Hepatic stellate cell (primary cell): ENCODE results near the gene CLIP1.
"Not testable (repeated sequence)": the region's sequence is repeated elsewhere in the genome, so short reads cannot be mapped to it uniquely, and the experiment has no call there.

Experiments used
- DNase-seq: peaks from one replicate; pipeline ENCODE4 v3.0.0; 2011; ENCODE audit warnings: low spot score

CLIP1 gene

DNA sequence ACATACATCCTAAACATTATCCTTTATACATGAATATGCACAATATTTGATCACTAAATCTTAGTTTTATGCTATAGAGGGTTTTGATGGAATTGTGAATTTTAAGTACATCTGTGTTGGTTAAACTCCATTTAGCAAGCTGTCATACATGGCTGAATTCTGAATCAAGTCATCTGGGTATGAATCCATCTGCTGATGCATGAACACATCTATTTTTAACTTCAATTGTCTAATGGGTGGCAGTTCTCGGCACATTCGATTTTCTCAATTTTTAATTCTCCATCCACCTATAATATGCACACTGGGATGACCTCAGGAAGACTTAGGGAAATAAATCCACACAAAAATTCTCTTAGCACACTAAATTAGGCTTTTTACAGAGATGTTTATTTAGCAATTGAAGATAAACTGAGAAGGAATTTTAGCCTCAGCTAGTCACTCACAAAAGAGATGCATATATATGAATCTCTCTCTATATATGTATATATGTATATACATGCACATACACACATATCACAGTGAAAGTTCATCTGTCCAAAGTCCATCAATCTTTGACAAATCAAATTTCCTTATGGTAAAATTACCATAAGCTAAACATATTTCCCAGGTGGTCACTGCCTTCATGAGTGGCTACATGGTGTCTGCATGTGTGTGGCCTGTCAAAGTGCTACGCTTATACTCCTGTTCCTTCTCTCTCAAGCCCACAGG, 111.7 kb downstream of the CLIP1 start:
- DNase-seq: no peak

DNA sequence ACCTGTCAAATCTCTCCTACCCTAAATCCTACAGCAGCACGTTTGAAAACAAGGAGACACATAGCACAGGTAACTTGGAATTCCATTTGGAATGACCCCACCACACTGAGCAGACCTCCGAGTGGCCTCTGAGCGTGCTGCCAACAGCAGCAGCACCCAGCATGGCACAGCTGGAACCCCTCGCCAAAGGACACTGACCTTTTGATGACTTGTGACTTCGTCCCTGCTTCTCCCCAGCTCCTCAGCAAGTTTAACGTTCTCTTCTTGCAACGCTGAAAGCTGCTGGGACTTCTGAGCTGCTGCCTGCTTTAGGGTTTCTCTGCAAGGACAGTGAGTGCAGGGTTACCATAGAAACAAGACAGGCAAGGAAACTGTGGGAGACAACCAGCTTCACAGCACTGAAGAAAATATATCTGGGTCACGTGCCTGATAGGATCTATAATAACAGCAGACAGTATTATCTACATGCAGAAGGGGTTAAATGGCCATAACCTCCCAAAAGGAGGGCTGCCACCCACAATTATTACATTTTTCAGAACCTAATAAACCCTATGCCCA, 112.8 kb downstream of the CLIP1 start:
- no peak for DNase-seq

DNA sequence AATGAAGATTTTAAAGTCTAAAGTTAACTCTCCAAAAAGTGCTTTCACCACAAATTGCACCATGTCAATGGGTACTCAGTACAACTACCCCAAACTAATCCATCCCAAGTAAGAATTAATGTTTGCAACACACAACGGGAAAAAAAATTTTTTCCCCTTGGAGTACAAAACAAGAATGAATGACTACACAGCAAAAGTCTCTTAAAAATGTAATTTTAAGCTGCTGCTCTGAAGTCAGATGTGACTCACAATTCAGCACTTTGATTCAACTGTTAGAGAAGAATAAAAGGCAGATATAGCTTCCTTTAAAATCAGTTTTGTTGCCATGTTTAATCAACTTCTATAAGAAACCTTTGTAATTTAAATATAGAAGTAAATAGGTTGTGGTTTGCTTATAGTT, 113.7 kb downstream of the CLIP1 start:
- no peak for DNase-seq

DNA sequence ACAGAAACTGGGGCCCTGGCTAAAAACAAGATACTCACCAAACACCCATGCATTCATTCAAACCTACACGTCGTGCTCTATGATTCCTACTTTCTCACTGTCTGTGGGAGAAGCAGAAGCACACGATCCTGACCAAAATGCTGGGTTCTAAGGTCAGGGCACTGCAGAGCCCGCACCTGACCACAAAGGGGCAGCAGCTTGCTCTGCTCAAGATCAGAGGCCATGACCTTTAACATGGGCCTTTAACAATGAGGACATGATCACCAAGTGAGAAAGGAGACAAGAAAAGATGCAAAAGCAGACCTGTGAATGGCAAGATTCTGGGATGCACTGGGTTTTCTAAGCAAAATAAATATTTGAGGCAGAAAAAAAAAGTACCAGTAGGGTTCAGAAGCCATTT, 116.1 kb downstream of the CLIP1 start:
- DNase-seq: no peak

DNA sequence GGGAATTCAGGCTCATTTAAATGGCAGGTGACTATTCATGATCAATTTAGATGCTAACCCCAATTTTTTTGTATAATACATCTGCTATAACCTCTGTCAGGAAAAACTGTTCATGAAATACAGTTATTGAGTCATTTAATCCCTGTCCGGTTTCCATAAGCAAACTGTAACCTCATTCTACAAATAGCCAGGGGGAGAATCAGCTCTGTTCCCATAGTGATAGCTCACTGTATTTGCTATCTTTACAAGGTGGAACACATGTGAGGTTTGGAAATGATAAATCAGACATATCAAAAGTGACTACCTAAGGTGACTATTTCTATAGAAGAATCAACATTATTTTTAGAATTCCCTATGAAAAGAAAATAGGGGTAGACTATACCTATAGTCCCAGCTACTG, 117.5 kb downstream of the CLIP1 start:
- no peak for DNase-seq

DNA sequence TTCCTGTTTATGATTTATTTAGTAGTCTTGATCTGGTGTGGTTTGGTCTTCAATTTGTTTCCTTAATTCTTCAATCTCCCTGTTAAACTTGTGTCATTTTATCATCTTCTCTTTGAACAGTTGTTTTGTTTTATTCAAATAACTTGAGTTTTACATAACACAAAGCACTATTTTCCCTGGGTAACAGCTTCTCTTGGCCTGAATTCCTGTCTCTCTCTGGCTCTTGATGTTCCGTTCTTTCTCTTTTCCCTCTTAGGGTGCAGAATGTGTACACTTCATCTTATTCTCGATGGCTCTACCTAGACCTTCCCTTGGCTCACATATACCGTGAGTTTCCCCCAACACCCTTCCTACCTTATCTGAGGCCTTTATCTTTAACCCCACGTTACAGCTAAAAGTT, 119.4 kb downstream of the CLIP1 start:
- DNase-seq: no peak

DNA sequence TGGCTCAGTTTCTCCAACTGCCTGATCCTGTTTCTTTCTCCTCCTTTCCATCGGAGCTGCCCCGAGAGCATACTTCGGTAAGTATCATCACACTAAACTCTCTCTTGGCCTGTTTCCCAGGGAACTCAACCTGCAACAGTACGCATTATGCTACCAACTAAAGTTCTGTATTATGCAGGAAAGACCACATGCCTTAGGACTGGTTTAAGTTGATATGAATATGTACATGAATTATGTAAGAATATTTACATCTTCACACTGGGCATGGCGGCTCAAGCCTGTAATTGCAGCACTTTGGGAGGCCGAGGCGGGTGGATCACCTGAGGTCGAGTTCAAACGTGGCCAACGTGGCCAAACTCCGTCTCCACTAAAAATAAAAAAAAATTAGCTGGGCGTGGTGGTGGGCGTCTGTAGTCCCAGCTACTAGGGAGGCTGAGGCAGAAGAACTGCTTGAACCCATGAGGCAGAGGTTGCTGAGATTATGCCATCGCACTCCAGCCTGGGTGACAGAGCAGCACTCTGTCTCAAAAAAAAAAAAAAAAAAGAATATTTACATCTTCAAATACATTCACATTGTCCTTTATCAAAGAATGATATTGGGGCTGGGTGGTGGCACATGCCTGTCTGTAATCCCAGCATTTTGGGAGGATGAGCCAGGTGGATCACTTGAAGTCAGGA, 124.3 kb downstream of the CLIP1 start:
- DNase-seq: no peak

DNA sequence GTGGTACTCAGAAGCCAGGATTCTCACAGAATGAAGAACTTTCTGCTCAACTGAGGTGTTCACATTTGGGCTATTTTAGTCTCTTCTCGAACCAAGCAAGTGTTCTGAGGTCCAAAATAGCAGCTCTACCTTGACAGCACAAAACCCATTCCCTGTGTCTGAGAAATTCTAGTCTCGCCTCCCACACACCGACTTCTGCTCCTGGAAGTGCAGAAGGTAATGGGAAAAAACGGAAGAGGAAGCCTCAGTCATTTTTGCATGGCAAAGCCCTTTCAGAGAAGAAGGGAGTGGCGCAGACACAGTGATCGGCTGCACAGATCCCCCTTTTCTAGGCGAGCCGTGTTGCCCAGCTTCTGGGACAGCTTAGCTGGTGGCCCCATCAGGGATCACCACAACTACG, 125.0 kb downstream of the CLIP1 start:
- DNase-seq: no peak

DNA sequence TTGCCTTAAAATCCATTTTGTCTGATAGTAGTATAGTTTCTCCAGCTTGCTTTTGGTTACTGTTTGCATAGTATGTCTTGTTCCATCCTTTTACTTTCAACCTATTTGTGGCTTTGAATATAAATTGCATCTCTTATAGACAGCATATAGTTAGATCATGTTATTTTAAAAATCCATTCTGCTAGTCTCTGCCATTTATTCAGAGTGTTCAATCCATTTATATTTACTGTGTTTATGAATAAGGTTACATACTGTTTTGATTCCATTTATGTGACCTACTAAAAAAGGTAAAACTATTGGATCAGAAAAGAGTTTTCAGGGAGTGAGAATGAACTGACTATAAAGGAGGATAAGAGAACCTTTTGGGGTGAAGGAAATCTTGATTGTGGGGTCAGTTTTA, 126.6 kb downstream of the CLIP1 start:
- DNase-seq: no peak

DNA sequence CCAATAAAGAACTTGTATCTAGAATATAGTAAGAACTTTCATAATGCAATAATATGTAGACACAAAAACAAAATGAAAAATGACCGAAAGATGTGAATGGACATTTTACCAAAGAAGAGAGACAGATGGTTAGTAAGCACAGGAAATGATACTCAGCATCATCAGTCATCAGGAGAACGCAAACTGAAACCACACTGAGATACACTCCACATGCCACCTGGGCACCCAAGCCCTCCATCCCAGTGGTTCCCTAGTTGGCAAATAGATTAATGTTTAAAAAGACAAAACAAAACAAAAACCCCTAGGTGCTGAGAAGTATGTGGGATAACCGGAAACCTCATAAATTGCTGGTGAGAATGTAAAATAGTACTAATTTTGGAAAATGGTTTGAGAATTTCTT, 129.4 kb downstream of the CLIP1 start:
- DNase-seq: no peak

DNA sequence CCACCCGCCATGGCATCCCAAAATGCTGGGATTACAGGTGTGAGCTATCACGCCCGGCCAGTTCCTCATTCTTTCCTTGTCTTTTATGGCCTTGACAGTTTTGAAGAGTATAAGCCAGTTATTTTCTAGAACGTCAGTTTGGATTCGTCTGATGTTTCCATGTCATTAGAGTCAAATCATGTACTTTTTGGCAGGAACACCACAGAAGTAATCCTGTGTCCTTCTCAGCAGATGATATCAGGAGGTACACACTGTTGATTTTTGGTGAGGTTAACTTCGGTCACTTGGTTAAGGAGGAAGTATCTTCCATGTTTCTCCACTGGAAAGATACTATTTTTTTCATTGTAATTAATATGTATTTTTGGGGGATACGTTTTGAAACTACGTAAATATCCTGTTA, 131.0 kb downstream of the CLIP1 start:
- no peak for DNase-seq

DNA sequence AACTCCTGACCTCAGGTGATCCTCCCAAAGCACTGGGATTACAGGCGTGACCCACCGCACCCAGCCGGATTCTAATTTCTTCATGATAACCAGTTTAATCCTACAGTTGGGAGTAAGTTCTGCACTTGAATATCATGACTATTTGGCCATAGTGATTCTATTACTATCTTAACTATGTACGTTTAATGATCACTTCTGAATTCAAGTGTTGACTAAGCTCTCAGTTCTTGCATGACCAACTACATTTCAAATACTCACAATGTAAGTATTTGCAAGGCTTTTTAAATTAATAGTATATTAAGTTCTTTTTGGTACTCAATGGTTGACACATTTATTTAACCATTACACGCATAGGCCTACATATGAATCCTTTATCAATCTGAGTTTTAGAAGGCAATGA, 138.8 kb downstream of the CLIP1 start:
- DNase-seq: no peak

DNA sequence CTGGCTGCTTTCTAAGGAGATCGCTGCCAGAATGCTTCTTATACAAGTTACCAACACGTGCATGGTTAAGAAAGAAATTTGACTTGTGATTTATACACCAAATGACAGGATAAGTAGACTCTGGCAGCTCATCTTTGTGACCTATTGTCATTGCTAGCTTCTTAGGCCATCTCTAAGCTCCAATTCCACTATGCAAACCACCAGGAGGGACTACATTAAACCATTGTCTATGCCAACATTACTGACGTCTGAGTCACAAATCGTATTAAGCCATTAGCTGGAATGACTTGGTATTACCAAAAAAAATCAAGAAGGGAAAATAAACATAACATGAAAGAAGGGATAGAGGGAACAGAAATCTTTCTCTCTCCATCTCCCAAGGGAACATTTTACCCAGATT, 140.4 kb downstream of the CLIP1 start:
- DNase-seq: peak; percentile 73

DNA sequence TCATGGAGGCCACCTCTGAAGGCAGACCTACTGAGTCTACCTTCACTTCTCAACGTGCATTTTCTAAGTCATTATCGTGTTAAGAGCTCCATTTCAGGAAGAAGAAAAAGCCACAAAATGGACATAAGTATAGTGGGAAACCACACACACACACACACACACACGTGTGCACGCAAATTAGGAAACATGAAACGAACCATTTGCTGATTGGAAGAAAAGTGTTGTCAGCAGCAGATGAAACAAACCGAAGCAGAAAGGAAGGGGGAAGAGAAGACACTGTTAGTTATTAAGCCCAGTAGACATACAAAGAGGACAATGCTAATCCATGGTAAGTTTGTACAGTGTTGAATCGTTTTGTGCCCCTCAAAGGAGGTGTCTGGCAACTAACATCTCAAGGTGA, 146.2 kb downstream of the CLIP1 start:
- DNase-seq: no peak

DNA sequence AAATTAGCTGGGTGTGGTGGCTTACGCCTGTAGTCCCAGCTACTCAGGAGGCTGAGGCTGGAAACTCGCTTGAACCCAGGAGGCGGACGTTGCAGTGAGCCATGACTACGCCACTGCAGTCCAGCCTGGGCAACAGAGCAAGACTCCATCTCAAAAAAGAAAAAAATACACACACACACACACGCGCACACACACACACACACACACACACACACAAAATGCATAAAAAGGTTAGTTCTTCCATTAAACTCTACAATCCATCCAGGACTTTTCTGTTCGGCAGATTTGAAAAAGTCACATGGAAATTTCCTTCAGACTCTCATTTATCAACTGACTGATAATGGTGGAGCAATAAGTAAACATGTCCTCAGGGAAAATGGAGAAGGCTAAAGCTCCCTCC, 147.0 kb downstream of the CLIP1 start:
- DNase-seq: no peak

DNA sequence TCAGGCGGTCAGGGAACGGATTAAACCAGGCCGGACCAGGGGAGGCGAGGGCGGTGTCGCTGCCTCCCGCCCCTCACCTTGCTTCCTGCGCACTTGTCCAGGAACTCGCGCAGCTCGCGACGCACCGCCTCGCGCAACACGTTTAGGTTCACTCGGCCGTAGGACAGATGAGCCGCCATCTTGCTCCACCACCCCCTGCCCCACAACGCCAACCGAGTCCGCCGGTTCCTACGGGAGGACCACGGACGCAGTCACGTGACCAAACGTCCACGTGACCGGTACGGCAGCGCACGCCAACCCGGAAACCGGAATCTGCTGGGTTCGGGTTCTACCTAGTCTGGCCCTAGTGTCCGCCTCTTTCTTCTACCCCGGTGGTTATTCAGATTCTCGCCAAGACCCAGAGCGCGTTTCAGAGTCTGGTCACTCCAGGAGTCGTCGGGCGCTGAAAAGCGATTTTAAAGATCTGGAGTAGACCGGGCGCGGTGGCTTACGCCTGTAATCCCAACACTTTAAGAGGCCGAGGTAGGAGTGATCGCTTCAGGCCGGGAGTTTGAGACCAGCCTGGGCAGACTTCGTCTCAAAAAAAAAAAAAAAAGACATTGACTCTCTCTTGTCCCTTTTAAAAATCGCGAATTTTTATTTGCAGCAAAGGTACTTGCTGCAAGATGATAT, 156.1 kb downstream of the CLIP1 start, which contains the start of gene VPS33A:
VPS33A (minus strand) TSS at position 265 of the 672 bp plus-strand sequence; CDS start at position 179, 86 bp downstream.
- DNase-seq: peak; percentile 98

DNA sequence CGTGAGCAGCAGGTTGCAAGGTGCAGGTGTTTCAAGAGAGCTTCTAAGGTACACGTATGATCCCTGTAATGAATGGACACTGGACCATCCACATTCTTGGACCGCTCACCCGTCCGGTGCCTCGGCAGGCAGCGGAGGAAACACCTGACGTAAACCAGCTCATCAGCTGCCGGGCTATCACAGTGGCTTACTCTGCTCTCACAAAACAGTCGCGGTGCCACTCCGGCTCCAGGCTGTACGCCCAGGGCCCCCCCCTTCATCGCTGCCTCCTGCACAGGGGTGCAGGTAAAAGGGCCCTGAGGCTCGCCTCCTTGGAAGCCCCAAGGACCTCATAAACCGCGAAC, 156.6 kb downstream of the CLIP1 start:
- DNase-seq: peak; percentile 31

DNA sequence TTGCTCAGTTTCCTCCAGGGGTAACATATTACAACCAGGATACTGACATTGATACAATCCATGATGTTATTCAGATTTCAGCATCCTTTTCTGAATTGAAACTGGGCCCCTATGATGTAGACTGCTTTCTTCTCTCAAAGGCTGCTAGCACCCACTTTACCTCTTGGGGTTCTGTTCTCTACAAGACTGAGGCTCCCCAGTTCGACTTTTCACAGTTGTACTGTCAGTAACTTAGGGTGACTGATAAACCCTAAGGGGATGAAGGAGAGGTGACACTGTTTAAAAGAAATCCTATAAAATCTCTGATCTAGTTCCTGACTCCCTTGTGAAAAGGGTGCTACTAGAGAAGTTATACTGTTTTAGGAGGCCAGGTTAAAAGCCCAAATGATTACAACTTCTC, 157.0 kb downstream of the CLIP1 start:
- DNase-seq: no peak

DNA sequence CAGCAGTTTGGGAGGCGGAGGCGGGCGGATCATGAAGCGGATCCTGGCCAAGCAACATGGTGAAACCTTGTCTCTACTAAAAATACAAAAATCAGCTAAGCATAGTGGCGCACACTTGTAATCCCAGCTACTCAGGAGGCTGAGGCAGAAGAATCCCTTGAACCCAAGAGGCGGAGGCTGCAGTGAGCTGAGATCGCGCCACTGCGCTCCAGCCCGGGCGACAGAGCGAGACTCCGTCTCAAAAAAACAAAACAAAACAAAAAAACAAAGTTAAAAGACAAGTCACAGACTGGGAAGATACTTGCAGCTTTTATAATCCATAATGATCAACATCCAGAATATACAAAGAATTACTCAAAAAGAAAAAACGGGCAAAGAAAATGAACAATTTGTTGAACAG, 161.7 kb downstream of the CLIP1 start:
- DNase-seq: not testable (repeated sequence)

DNA sequence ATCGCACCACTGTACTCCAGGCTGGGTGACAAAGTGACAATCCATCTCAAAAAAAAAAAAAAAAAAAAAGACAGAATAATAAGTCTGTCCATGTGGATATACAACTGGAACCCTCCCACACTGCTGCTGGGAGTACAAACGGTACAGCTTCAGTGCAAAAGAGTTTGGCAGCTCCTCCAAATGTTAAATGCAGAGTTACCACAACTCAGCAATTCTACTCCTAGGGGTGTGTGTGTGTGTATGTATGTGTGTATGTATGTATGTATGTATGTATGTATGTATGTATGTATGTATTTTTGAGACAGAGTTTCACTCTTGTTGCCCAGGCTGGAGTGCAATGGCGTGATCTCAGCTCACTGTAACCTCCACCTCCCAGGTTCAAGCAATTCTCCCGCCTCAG, 163.5 kb downstream of the CLIP1 start:
- not testable (repeated sequence) for DNase-seq

DNA sequence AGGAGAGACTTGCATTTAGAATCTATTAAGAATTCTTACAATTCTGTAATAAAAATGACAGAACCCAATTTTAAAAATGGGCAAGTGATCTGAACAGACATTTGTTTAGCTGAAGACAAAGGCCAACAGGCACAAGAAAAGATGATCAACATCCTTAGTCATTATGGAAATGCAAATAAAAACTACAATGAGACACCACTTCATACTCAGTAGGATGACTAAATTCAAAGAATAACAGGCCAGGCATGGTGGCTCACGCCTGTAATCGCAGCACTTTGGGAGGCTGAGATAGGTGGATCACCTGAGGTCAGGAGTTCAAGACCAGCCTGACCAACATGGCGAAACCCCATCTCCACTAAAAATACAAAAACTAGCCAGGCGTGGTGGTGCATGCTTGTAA, 164.0 kb downstream of the CLIP1 start:
- DNase-seq: not testable (repeated sequence)

DNA sequence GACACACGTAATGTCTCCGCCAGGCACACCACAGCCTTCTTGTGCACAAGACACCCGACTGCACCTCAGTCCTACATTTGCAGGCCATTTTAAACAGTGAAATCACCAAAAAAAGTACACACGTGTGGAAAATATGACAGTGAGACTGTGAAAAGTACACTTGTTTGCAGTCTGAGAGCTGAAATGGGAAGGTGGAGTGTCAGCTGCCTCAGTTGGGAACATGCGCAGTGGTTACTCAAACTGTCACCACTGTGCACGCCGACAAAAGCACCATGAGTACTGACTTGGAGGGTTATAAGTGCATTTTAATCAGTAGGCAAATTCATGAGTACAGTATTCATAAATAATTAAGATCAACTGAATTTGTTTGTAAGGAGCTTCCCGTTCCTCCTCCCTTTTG, 171.9 kb downstream of the CLIP1 start:
- no peak for DNase-seq

DNA sequence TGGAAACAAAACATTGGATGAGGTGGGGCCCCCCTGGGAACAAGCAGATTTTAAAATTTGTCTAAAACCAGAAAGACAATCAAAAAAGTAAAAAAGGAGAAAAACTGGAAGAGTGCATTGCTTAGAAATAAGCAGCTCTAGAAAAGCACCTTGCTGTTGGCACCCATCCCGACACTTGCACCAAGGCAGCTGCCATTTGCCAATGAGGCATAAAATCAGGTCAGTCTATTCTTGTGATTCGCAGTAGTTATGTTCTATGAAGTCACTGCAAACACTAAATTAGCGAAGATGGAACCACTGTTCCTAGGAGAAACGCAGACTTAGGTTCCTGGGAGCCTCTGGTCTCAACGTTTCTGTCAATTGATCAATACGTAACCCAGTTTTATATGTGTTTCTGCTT, 172.4 kb downstream of the CLIP1 start:
- no peak for DNase-seq
